GM12891 (cell line): ENCODE data around the gene CBY2.

ENCODE experiments used
- POLR2A ChIP-seq: IDR thresholded peaks from 2 replicates; pipeline ENCODE4 v1.6.1; 2011; ENCODE audit warnings: low read depth, low read length, control low read depth
- POLR2AphosphoS5 ChIP-seq: IDR thresholded peaks from 2 replicates; pipeline ENCODE4 v1.6.1; 2011; ENCODE audit warnings: low read depth, low read length, control low read depth
- POU2F2 ChIP-seq: IDR thresholded peaks from 2 replicates; pipeline ENCODE4 v1.6.1; 2011; ENCODE audit warnings: low read depth, mild to moderate bottlenecking, control low read depth, low read length, moderate library complexity
- SPI1 ChIP-seq: IDR thresholded peaks from 2 replicates; pipeline ENCODE4 v1.6.1; 2011; ENCODE audit warnings: low read depth, low read length, control low read depth
- TAF1 ChIP-seq: IDR thresholded peaks from 2 replicates; pipeline ENCODE4 v1.6.1; 2011; ENCODE audit warnings: low read depth, low read length, control low read depth

DNA sequence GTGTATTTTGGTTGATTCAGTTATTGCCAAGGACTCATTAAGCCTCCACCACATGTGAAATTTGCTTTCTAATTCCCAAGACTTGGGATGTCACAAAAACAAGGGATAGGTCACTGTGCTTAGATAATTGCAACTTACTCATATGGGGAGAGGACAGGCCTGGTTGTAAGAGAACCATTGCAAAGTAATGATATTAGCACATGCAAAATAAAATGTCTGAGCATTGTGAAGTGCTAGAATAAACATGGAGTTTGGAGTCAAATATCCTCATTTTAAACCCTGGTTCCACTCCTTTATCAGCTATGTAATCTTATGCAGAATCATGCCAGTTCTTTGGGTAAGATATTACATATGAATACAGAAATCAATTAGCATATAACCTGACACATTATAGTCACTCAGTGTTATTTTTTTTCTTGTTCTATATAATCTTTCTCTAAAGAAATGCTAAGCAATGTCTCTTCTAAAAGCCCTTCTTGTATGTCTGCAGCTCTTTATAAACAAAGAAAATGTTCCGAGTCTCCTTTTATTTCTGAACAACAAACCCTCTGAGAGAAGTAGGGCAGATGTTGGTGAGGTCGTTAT is 5.5 kb downstream of the CBY2 start:
- TF ChIP-seq TAF1: no peak
- no peak for TF ChIP-seq POLR2A
- TF ChIP-seq POLR2AphosphoS5: no peak
- no peak for TF ChIP-seq SPI1
- TF ChIP-seq POU2F2: no peak
